ENCODE results near the gene ABHD4.
"Not testable (repeated sequence)": the region's sequence is repeated elsewhere in the genome, so short reads cannot be mapped to it uniquely, and the experiment has no call there.

The ABHD4 gene

GRCh38 chr14:22627506-22628263 is 29.6 kb downstream of the ABHD4 start:
- no peak for DNase-seq (ENCODE audit: low read depth)

- no peak for DNase-seq (ENCODE audit: low read depth)
These were observed 31.3 kb downstream of the ABHD4 start for GRCh38 chr14:22629361-22629760.

DNA sequence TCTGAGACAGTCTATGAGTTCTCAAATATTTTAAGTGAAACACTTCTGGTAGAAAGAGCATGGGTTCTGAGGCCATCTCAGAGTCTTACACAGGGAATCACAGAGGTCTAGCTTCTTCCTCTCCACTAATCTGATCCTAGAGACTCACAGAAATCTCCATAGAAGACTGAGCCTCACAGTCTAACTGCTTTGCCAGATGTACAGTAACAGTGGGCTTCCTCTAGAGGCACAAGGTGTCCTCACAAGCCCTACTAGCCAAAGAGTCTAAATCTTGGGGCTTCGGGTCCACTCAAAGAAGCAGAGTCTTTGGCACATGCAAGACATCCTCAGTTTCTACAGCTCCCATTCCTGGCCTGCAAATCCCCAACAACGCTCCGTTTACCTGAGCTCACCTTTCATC is 32.0 kb downstream of the ABHD4 start:
- DNase-seq (ENCODE audit: low read depth), result no peak

- DNase-seq (ENCODE audit: low read depth), result no peak
These were observed 32.4 kb downstream of the ABHD4 start for GRCh38 chr14:22630486-22630885.

DNA sequence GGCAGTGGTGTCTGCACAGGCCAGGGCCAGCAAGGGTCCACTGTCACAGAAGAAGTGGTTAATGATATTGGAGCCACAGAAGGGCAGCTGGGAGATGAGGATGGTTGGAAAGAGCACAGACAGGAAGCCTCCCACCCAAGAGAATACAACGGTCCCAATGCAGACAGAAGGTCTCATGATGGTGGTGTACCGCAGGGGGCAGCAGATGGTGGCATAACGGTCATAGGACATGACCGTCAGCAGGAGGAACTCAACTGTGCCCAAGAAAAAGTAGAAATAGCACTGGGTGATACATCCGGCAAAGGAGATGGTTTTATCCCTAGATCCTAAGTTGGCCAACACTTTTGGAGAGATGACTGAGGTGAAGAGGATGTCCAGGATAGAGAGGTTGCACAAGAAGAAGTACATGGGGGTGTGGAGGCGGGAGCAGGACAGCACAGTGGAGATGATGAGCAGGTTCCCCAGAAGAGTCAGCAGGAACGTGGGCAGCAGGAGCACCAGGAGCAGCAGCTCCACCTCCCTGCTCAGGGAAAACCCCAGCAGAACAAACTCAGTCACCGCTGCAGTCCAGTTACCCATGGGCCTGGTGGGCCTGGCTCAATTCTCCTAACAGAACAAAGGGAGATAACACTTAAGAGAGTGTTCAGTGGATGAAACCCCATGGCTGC is 36.3 kb downstream of the ABHD4 start:
- DNase-seq (ENCODE audit: low read depth), result no peak

- DNase-seq (ENCODE audit: low read depth), result not testable (repeated sequence)
These were observed 37.9 kb downstream of the ABHD4 start for GRCh38 chr14:22635980-22636379.

DNA sequence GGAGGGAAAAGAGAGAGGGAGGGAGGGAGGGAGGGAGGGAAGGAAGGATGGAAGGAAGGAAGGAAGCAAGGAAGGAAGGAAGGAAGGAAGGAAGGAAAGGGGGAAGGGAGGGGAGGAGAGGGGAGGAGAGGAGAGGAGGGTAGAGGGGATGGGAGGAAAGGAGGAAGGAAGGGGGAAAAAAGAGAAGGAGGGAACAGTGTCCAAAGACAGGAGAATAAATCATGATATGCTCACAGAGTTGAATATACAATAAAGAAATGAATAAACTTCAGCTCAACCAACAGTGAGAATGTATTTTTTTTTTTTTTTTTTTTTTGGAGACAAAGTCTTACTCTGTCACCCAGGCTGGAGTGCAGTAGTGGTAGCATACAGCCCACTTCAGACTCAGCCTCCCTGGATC is 42.1 kb downstream of the ABHD4 start:
- no peak for DNase-seq (ENCODE audit: low read depth)

- DNase-seq (ENCODE audit: low read depth), result no peak
These were observed 43.7 kb downstream of the ABHD4 start for GRCh38 chr14:22641846-22642245.

DNA sequence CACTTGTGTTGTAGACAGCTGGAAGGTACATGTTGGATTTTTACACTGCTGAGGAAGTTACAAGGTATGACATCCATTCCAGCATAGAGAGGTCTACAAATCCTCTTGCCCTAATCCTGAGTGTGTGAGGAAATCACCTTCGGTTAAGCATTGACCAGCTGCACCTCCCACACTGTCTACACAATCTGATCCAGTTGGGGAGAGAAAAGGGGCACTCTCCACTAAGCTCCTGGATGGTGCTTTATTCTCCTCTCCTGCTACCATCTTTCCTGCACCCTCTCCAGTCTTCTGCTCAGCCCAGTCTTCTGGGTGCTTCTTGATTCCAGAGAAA is 46.2 kb downstream of the ABHD4 start, which contains the start of gene OR6J1:
Gene OR6J1 (minus strand): TSS at position 48 of the 331 bp plus-strand sequence. CDS start 9,541 bp downstream, outside the sequence.
- no peak for DNase-seq (ENCODE audit: low read depth)

DNA sequence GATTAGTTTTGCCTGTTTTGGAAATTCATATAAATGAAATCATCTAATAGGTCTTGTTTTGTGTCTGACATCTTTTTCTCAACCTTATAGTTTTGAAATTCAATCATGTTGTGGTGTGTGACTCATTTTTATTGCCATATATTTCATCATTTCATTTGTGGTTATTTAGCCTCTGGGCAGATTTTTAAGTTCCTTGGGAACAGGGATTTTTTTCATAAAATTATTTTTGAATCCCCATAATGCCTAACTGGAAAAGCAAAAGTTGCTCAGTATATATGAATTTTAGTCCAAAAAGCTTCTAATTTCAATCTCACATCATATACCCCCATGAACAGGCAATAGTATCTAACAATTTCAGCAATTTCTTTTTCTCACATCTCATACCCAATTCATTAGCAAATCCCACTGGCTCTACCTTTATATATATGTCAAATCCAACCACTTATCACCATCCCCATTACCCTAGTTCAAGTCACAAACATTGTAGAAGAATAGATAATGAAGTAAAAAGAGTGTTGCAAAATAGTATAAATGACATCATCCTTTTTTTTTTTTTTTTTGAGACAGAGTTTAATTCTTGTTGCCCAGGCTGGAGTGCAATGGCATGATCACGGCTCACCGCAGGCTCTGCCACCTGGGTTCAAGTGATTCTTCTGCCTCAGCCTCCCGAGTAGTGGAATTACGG is 48.6 kb downstream of the ABHD4 start:
- DNase-seq (ENCODE audit: low read depth), result no peak

DNA sequence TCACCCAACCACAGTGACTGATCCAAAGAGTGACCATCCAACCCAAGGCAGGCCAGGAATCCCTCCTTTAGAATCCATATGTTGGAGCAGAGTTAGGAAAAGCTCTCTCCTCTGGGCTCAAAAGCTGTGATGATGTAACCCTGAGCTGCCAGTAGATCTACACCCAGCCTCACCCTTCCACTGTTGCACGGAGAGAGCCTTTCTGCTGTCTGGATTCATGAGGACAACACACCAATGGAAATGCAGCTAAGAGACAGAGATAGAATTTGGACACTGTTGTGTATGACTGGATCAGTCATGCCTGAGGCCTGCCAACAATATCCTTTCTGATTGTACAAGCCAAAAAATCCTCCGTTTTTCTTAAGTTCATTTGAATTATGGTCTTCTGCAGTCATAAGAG is 50.4 kb downstream of the ABHD4 start:
- no peak for DNase-seq (ENCODE audit: low read depth)

- DNase-seq (ENCODE audit: low read depth), result no peak
These were observed 52.1 kb downstream of the ABHD4 start for GRCh38 chr14:22650046-22650739.

- no peak for DNase-seq (ENCODE audit: low read depth)
These were observed 52.9 kb downstream of the ABHD4 start for GRCh38 chr14:22650960-22651521.

GRCh38 chr14:22651586-22651985 is 53.5 kb downstream of the ABHD4 start:
- DNase-seq (ENCODE audit: low read depth), result no peak

DNA sequence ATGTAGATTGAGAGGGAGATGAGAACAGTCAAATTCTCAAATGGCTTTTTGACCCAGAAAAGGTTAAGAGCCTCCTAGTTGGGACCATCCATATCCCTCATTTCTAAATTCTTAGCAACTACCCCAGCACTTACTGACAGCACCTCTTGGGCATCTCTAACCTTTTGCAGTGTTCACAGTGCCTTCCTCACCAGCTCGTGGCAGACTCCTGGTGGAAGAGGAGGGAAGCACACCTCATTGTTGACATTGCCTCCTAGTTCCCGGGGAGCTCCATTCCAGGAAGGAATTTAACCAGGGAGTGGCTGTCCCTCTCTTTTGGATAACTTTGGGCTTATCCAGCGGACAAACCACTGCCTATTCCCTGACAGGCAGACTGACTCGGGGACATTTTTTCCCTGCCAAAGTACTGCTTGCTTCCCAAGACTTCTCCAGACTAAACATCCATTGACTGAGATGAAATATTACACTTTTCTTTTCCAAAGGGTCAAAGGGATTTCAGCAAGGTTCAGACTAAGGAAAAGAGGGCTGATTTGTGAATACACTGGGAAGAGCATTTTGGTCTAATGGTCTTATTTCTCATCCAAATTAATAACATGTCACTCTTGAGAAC is 55.0 kb downstream of the ABHD4 start:
- peak; percentile 25 for DNase-seq (ENCODE audit: low read depth)

DNA sequence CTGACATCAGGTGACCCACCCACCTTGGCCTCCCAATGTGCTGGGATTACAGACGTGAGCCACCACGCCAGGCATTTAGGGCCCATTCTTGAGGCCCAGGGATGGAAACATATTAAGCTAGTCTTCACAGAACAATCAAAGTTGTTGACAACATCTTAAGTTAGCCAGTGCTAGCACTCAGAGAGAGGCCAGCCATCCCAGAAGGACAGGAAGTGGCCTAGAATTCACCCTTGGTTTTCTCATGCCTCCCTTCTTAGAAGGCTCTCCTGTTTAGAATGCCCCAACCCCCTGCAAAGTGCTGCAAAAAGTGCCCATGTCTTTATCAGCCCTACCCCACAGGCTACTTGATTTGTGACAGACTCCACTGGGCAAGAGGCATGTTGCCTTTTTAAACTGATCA is 58.1 kb downstream of the ABHD4 start:
- DNase-seq (ENCODE audit: low read depth), result no peak

- DNase-seq (ENCODE audit: low read depth), result no peak
These were observed 59.0 kb downstream of the ABHD4 start for GRCh38 chr14:22656945-22657731.

GRCh38 chr14:22657861-22658260 is 59.8 kb downstream of the ABHD4 start:
- no peak for DNase-seq (ENCODE audit: low read depth)

DNA sequence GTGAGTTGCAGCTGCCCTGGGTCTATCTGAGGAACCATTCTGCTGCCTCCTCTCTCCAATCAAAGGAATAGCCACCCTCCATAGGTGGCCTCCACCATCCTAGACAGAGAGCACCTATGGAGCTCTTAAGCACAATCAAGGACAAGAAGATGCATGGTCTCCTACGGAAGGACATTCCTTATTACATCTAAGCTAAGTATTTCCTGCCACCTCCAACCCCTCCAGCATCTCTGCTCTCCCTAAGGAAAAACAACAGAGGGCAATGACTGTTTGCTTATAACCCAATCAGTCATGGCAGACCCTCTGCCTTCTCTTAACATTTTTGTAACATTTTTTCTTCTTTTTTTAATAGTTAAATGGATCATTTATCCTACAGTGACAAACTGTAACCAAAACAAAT is 60.8 kb downstream of the ABHD4 start:
- DNase-seq (ENCODE audit: low read depth), result no peak

DNA sequence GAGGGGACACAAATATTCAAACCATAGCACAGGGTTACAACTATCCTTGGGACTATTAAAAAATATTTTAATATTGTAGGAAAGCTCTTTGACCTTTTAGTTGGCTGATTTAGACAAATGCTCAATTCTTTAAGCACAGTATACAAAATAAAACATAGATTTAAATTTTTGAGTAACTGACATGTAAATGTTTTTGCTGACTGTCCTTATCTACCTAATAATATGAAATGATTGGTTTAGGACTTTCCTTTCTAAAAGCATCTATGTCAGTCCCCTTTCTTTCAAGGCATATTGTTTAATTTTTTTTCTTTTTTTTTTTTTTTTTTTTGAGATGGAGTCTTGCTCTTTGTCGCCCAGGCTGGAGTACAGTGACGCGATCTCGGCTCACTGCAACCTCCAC is 62.6 kb downstream of the ABHD4 start:
- DNase-seq (ENCODE audit: low read depth), result no peak

All from CMK (cell line).